Hepatocyte (in vitro differentiated cells): ENCODE measurements around the gene RAP1GDS1.

Source experiments
- EZH2 ChIP-seq: fragments of 200-600 bp; sonication (generic); IDR thresholded peaks from 2 replicates; pipeline ENCODE4 v1.6.1; 2016; ENCODE audit warnings: antibody characterized with exemption, mild to moderate bottlenecking, borderline replicate concordance
- TF ChIP-seq, protein P1 (sequence below): fragments of 200-600 bp; sonication (generic); IDR thresholded peaks from 2 replicates; pipeline ENCODE4 v1.5.1; 2016; ENCODE audit warnings: antibody characterized with exemption, mild to moderate bottlenecking; ENCODE audit not compliant: poor library complexity

DNA sequence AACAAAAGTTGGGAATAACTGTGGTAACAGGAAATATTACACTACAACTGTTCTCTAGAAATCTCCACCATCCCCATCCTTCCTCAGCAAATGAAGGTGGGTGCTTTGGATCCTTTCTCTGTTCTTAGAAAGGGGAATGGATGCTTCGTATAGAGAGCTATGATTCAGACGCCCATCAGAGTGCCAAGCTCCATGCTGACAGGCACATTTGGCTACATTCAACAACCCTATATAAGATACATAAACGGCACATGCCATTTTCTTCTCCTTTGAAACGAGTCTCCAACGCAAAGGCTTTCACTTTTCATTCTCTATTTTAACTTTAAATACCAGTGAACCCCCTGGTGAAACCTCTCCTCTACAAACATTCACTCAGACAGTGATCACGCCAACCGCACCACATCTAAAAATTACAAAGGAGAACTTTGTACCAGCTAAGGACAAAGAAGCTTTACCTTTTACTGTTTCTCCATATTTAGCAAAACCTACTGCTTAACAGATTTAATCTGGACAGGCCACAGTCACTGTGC, 224.7 kb downstream of the RAP1GDS1 start:
- TF ChIP-seq, protein P1, sequence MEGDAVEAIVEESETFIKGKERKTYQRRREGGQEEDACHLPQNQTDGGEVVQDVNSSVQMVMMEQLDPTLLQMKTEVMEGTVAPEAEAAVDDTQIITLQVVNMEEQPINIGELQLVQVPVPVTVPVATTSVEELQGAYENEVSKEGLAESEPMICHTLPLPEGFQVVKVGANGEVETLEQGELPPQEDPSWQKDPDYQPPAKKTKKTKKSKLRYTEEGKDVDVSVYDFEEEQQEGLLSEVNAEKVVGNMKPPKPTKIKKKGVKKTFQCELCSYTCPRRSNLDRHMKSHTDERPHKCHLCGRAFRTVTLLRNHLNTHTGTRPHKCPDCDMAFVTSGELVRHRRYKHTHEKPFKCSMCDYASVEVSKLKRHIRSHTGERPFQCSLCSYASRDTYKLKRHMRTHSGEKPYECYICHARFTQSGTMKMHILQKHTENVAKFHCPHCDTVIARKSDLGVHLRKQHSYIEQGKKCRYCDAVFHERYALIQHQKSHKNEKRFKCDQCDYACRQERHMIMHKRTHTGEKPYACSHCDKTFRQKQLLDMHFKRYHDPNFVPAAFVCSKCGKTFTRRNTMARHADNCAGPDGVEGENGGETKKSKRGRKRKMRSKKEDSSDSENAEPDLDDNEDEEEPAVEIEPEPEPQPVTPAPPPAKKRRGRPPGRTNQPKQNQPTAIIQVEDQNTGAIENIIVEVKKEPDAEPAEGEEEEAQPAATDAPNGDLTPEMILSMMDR: no peak
- no peak for TF ChIP-seq EZH2
